HG02981 (cell line): Measurements from ENCODE around the gene BHLHE40.
A peak's percentile ranks its signal among the peaks of the same experiment; 100 is the strongest.

Source experiments
- ATAC-seq: cut with Tn5 transposase; IDR thresholded peaks from one replicate; pipeline ENCODE4 v1.9.1; 2021; ENCODE audit warnings: mild to moderate bottlenecking, moderate library complexity; ENCODE audit not compliant: unreplicated experiment

Gene BHLHE40

DNA sequence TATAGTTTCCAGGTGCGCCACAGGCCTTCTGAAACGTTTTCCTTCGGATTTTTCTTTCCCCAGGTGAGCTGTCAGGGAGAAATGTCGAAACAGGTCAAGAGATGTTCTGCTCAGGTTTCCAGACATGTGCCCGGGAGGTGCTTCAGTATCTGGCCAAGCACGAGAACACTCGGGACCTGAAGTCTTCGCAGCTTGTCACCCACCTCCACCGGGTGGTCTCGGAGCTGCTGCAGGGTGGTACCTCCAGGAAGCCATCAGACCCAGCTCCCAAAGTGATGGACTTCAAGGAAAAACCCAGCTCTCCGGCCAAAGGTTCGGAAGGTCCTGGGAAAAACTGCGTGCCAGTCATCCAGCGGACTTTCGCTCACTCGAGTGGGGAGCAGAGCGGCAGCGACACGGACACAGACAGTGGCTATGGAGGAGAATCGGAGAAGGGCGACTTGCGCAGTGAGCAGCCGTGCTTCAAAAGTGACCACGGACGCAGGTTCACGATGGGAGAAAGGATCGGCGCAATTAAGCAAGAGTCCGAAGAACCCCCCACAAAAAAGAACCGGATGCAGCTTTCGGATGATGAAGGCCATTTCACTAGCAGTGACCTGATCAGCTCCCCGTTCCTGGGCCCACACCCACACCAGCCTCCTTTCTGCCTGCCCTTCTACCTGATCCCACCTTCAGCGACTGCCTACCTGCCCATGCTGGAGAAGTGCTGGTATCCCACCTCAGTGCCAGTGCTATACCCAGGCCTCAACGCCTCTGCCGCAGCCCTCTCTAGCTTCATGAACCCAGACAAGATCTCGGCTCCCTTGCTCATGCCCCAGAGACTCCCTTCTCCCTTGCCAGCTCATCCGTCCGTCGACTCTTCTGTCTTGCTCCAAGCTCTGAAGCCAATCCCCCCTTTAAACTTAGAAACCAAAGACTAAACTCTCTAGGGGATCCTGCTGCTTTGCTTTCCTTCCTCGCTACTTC is 3.8 kb downstream of the BHLHE40 start:
- no peak for ATAC-seq

DNA sequence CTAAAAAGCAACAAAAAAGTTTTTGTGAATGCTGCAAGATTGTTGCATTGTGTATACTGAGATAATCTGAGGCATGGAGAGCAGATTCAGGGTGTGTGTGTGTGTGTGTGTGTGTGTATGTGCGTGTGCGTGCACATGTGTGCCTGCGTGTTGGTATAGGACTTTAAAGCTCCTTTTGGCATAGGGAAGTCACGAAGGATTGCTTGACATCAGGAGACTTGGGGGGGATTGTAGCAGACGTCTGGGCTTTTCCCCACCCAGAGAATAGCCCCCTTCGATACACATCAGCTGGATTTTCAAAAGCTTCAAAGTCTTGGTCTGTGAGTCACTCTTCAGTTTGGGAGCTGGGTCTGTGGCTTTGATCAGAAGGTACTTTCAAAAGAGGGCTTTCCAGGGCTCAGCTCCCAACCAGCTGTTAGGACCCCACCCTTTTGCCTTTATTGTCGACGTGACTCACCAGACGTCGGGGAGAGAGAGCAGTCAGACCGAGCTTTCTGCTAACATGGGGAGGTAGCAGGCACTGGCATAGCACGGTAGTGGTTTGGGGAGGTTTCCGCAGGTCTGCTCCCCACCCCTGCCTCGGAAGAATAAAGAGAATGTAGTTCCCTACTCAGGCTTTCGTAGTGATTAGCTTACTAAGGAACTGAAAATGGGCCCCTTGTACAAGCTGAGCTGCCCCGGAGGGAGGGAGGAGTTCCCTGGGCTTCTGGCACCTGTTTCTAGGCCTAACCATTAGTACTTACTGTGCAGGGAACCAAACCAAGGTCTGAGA is 4.7 kb downstream of the BHLHE40 start:
- ATAC-seq = peak; percentile 48

DNA sequence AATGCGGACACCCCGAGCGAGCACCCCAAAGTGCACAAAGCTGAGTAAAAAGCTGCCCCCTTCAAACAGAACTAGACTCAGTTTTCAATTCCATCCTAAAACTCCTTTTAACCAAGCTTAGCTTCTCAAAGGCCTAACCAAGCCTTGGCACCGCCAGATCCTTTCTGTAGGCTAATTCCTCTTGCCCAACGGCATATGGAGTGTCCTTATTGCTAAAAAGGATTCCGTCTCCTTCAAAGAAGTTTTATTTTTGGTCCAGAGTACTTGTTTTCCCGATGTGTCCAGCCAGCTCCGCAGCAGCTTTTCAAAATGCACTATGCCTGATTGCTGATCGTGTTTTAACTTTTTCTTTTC is 5.3 kb downstream of the BHLHE40 start:
- no peak for ATAC-seq

DNA sequence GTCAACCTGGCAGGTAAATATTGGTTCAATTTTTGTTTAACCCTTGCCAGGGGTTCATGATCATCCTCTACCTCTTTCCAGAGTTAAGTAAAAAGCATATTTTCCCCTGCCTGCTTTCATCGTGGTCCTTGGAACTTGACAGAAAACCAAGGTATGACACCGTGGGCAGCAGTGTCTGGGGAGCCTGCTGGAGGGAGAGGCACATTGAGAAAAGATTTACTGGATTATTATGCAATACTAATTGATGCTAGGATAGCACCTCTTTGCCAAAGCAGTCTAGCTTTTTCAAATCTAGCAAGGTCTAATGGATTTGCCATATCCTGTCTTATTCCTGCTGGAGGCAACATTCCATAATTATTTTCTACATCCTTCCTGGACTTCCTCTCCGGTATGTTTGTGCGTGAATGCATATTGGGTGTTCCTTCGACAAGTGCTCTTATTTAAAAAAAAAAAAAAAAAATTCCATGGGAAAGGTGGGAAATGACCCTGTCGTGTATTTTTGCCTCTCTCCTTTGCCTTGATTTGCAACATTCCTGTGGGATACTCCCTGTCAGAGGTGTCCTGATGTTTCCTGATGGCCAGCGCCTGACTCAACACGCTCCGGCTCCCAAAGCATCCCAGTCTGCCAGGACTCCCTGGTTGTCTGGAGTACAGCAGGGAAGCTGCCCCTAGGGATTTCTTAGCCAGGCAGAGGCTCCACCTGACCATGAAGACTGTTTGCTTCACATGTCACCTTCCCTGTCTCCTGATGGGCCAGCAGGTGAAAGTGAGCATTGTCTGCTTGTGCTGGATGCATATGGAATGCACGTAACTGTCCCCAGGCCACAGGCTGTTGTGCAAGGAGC is 6.3 kb downstream of the BHLHE40 start:
- no peak for ATAC-seq

DNA sequence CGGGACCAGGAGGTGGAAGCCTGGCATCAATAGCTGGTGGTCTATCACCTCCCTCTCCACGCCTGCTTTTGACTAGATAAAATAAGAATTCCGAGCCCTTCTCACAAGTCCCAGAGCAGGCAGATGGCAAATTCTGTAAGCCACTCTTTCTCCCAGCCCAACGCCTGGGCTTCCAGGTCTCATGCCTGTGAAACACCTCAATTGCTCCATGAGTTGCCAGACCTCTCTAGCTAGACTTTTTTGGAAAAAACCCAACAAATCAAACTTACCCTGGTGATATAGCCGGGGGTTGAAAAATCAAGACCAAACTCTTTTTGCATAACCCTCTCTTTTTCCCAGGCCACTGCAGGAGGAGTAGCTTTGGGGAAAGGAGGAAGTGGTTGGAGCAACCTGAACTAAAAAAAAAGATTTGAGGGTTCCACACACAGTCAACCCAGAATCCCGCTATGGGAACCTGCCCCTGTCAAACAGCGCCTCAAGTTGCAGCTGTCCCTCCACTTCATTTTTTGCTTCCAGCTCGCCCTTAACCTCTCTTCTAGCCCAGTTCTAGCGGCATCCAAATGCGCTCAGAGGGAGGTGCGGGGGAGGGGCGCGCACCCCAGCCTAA is 7.0 kb downstream of the BHLHE40 start:
- peak; percentile 20 for ATAC-seq

DNA sequence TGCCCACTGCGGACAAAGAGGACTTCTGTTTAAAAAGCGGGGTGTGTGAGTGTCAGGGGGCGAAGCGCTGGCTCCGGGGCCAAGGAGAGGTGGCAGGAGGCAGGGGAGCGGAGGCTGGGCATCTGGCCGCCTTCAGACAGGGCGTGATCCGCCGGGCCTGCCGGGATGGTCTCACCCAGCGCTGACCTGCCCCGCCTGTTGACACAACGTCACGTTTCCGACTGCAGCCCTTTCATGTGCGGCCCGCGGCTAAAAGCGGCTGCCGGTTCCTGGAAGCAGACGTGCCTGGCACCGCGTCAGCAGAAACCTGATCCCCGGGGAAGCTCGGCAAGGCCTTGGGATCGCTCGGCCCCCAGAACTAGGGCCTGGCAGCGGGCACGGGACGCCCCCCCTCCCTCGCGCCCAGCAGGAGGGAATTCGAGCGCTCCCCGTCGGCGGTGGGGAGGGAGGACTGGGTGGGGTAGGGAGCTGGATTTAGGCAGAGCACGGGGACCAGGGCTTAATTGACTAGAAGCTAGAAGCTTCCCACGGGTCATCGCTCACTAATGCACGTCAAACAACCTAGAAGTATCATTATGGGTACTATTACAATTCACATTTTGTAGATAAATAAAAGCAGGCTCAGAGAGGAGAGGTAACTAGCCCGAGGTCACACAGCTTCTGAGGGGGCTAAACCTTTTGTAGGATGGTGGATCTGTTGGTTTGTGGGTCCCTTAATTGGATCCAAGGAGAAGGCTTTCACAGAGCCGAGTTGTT is 7.7 kb downstream of the BHLHE40 start:
- peak; percentile 55 for ATAC-seq

DNA sequence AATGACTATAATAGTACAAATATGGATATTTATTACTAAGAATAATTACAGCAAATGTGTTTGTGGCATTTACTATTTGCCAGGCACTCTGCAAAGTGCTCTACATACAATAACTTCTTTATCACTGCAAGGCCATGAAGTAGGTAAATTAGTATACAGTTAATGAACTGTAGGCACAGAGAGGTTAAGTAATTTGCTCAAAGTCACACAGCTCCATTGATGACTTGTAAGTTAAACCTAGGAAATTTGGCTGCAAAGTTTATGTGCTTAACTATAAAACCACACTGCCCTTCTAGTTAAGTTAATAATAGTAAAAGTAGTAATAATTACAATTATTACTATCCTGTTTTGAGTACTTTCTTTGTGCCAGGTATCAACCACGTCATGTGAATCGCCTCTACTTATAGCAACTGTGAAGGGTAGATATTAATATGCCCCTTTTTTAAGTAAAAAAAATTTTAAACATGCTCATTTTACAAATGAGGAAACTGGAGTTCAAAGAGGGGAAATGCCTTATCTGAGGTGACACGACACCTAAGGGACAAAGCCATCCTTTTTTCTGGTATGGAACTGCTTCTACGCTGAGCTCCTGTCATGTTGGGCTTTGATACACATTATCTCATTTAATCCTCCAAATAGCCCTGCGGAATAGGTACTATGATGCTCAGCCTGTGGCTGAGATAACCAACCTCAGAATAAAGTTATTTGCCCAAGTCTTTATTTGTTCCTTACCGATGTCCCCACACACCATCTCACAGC is 8.5 kb downstream of the BHLHE40 start:
- ATAC-seq = no peak

DNA sequence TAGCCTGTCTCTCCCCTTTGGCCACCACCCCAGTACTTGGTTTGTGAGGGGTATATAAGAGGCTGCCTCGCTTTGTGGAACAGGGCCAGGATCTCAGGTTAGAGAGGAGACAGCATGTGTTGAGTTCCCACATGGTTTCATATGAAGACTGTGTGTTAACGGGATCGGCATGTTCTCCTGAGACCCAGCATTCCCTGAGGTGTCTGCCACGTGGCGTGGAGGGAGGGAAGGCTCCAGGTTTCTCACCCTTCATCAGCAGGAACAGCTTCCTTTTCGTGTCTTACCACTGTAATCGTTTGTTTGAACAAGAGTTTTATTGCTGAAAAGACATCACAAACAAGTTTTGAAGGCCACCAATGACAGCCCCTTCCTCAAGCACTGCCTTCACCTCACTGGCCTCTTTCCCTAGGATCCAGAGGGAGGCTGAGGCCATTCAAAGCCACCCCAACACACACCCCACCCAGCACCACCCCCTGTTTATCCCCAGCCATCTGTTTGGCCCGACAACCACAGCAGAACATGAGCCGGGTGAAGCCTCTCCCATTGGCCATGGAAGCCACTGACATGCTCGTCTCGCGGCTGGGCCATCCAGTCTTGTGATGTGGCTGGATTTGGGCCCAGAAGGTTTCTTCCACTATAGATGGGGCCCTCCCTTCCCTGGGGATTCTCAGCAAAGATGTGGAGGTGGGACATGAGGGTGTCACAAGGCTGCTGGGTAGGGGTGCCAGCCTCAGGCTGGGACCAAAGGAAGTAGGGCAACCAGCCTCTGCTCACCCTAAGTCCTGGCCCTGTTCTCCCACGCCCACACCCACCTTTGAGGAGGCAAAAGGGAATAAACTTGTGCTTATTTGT is 10.0 kb downstream of the BHLHE40 start:
- ATAC-seq = no peak

DNA sequence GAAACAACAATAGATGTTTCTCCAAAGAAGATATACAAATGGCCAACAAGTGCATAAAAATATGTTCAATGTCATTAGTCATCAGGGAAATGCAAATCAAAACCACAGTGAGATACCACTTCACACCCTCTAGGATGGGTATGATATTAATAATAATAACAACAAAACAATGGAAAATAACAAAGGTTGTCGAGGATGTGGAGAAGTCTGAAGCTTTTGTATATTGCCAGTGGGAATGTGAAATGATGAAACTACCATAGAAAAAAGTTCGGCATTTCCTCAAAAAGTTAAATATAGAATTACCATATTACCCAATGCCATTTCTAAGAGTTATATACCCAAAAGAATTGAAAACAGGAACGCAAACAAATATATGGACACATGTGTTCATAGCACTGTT is 10.8 kb downstream of the BHLHE40 start:
- ATAC-seq = no peak

DNA sequence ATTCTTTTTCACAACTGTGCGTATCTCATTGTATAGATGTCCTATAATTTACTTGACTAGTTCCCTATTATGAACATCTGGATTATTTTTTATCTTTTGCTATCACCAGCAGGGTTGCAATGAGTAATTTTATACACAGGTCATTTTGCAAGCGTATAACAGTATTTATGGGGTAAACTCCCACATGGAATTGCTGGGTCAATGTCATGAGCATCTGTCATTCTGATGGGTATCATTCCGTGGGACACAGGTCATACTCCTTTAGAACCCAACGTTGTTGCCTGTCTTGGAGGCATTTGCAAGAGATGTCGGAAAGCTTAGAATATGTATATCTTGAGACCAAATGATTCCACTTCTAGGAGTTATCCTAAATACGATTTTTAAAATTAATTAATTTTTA is 12.9 kb downstream of the BHLHE40 start:
- ATAC-seq = no peak

DNA sequence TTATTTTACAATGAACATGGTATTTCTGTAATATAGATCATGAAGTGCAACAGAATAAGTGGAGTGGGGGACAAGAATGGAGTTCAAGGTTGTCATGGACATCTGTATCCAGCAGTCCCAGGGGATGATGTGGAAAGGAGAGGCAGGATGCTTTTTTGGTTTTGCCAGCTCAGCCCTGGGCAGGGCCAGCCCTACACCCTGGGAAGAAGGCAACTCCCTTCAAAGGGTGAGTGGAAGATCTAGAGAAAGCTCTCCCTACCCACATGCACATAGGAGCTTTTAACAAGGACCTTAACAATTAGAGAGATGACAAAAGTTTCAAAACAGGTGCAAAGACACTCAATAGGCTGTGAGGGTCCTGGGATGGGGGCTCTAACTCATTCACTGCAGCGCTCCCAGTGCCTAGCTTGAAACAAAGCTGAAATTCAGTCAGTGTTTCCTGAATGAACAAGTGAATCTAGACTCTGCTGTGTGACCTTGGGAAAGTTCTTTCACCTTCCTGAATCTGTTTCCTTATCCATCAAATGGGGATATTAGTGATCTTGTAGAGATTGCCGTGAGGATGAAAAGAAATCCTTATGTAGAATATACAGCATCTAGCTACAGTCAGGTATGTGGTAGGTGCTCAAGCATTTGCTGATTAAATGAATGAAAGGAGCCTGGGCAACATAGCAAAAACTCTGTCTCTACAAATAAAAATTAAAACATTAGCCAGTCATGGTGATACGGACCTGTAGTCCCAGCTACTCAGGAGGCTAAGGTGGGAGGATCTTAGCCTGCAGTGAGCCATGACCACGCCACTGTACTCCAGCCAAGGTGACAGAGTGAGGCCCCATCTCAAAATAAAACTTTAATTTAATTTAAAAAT is 14.3 kb downstream of the BHLHE40 start:
- no peak for ATAC-seq

DNA sequence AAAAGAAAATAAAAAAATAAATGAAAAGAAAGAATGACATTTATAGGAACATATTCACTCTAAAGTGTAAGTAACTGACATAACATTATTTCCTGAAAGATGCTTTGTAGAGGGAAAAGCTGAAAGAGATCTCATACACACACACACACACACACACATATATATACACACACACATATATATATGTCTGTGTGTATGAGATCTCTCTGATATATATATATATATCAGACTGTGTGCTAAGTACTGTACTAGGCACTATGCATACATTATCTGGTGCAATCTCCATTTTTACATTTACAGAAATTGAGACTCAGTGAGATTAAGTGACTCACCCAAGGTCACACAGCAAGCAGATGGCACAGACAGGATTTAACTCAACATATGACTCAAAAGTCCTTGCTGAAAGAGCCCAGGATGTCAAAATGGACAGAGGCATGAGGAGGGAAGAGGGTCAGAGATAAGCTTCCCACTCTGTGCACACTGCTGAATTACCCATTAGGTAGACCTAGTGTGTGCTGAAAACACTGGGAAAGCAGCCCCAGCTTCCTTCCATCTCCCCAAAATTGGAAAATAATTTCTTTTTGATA is 15.0 kb downstream of the BHLHE40 start:
- ATAC-seq = no peak

DNA sequence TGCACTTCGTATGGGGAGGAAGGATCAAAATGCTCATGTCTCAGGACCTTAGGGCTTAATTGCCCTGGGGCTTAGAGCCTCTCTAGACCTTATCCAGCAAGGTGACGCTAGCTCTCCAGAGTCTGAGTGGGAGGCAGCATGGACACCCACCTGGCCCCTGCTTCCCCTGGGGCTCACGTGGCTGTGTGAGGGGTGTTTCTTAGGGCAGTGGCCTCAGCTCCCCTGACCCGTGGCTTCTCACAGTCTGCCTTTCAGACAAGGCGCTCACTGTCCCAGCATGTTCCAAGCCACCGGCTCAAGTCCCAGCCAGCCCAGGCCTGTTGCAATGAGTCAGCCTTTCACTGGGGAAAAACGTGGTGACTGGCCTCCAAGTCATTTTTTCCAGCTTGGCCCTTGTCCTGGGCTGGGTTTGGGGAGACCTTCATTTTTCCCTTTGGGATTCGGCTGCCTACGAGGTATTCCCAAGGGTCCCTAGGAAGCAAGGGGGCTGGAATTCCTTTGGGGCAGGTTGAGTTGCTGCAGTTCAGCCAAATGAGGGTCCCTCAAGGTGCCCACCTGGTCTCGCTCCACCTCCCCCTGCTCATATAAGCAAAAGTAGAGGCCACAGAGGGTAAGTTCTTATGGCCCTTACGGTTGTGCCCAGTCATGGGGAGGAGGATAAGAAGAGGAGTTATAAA is 15.7 kb downstream of the BHLHE40 start:
- no peak for ATAC-seq

DNA sequence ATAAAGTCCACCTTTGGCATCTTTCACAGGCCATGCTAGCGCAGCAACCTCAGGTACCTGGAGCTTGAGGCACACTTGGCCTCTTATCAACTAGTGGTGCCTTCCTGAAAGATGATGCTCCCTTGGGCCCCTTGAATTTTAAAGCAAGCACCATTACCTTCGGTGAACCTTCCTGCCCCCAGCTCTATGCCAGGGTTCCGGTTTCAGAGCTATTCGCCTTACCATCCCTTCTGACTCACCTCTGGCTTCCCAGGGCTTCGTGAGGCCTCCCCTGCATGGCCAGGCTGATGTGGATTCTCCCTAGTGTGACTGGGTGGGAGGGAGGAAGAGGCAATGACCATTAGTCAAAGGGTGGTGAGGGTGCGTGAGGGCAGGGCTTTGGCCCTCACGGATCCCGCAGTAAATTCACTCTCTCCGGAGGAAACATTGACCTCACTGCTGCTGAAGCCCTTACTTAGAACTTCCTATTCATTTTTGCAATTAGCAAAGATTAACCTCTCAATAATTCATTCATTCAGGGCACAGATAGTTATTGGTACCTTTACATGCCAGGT is 16.3 kb downstream of the BHLHE40 start:
- ATAC-seq = no peak

DNA sequence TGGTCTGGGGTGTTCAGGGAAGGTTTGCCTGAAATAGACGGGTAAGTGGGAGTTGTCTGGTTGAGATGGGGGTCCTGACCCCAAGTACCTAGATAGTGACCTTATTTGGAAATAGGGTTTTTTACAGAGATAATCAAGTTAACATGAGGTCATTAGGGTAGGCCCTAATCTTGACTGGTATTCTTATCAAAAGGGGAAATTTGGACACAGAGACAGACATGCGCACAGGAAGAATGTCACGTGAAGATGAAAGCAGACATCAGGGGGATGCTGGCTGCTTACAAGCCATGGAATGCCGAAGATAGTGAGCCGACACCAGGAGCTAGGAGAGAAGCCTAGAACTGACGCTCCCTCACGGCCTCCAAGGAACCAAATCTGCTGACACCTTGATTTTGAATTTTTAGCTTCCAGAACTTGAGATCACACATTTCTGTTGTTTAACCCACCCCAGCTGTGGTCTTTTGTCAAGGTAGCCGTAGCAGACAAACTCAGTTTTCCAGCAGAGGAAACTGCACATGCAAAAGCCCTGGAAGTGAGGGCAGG is 17.1 kb downstream of the BHLHE40 start:
- no peak for ATAC-seq

DNA sequence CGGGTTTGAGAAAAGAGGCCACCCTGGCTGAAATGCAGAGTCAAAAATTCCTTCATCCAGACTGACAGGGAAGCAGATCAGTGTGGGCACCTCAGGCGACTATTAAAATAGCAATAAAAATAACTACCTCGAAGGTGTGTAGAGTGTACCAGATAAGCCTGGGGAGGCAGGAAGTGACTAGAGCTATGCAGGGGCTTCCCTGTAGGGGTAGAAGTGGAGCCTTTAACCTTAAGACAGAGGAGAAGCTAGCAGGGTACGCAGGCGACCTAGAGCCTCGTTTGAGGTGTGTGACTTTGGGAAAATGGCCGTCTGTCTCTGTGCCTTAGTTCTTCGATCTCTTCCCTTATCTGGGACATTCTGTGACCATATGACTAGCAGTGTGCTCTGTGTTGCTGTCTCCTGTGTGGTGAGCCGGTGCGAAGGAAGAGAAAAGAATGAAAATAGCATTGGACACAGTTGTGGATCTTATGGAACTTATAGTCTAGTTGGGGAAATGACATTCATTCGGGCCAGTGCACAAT is 17.6 kb downstream of the BHLHE40 start:
- ATAC-seq = no peak
